Measurements from ENCODE around the gene TNFSF12. TPM values are rescaled to one million over a fixed set of nuclear protein-coding genes. Genes with fewer than 3 reads are reported as not detected.

Gene TNFSF12
- total and polyA plus RNA-seq, 4 donors = 15.1 to 72.2 (median 40.9) TPM

DNA sequence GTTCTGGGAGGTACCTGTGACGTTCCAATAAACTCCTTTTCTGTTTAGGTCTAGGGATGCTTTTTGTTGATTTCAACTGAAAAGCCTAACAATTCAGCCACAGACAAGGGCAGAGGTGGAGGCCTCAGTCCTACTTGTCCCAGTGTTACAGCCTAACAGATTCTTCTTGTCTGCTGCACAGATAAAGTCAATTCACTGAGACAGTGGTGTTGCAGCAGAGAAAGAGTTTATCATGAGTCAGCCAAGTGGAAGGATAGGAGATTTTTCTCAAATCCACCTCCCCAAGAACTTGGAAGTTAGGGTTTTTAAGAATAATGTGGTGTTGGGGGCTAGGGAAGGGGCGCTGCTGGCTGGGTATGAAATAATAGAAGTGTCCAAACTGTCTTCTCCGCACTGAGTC, 10.8 kb upstream of the TNFSF12 start:
- DNase-seq = no peak

DNA sequence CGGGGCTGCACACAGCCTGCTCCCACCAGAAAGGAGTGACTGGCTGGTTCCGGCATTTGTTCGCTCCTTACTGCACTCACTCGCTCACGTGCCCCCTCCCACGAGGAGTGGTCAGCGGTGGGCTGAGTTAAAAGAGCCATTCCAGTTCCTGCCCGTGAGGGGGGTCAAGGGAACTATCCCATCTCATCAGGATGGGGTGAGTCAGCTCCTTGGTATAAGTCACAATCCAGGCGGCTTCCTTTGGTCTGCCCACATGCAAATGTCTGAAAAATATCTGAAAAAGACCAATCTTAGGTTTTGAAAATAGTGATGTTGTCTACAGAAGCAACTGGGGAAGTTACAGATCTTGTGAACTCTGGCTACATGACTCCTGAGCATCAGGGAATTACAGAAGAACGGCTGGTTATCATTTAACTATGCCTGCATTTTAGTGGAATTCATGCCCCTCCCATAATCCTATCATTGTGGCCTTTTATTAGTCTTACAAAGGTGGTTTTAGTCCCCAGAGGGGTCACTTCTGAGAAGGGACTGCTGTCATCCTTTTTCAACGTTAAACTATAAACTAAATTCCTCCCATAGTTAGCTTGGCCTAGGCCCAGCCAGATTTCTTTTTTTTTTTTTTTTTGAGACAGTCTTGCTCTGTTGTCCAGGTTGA, 9.8 kb upstream of the TNFSF12 start:
- Histone ChIP-seq H3K4me1 (ENCODE audit: control insufficient read depth in 5 of 5, insufficient read depth in 5 of 5, low read length in 5 of 5) (no peaks in the 10 kb centered on the region), H3K9ac (ENCODE audit: insufficient read depth in 1 of 2, low read length in 2 of 2) (no peak overlapping the region), H3K27ac (ENCODE audit: low read depth in 1 of 2, low read length in 1 of 2) (no peak overlapping the region), H3K36me3 (ENCODE audit: control insufficient read depth in 4 of 4, insufficient read depth in 4 of 4, low read length in 4 of 4) (no peaks in the 10 kb centered on the region), H3K9me3 (ENCODE audit: control insufficient read depth in 4 of 4, insufficient read depth in 3 of 4, low read length in 3 of 4) (peaks cover 0 to 3% (median 0%) of the 10 kb centered on the region in 4 donors), H3K4me3 (no peak overlapping the region), H3K27me3 (ENCODE audit: control insufficient read depth in 3 of 3, insufficient read depth in 3 of 3, low read length in 2 of 3) (no peaks in the 10 kb centered on the region)
- 77 to 85% methylated on average over 11 of the region's 11 CpGs for WGBS, 2 donors
- DNase-seq = no peak
- no peak for ATAC-seq (ENCODE audit: insufficient read depth, low FRiP score)
- TF ChIP-seq CTCF (IDR thresholded peaks at IDR 0.05; ENCODE audit: control extremely low read depth, extremely low read depth) = no peak

More for the DNA sequence above, 10.8 kb upstream of the TNFSF12 start:
- Histone ChIP-seq H3K36me3 (ENCODE audit: control insufficient read depth in 4 of 4, insufficient read depth in 4 of 4, low read length in 4 of 4) (no peaks in the 10 kb centered on the region), H3K27ac (ENCODE audit: low read depth in 1 of 2, low read length in 1 of 2) (no peak overlapping the region), H3K4me3 (no peak overlapping the region), H3K9me3 (ENCODE audit: control insufficient read depth in 4 of 4, insufficient read depth in 3 of 4, low read length in 3 of 4) (peaks cover 0 to 3% (median 0%) of the 10 kb centered on the region in 4 donors), H3K4me1 (ENCODE audit: control insufficient read depth in 5 of 5, insufficient read depth in 5 of 5, low read length in 5 of 5) (no peaks in the 10 kb centered on the region), H3K9ac (ENCODE audit: insufficient read depth in 1 of 2, low read length in 2 of 2) (no peak overlapping the region), H3K27me3 (ENCODE audit: control insufficient read depth in 3 of 3, insufficient read depth in 3 of 3, low read length in 2 of 3) (no peaks in the 10 kb centered on the region)
- no peak for TF ChIP-seq CTCF (IDR thresholded peaks at IDR 0.05; ENCODE audit: control extremely low read depth, extremely low read depth)
- 82 to 93% methylated on average over 3 of the region's 3 CpGs for WGBS, 2 donors
- ATAC-seq (ENCODE audit: insufficient read depth, low FRiP score) = no peak

DNA sequence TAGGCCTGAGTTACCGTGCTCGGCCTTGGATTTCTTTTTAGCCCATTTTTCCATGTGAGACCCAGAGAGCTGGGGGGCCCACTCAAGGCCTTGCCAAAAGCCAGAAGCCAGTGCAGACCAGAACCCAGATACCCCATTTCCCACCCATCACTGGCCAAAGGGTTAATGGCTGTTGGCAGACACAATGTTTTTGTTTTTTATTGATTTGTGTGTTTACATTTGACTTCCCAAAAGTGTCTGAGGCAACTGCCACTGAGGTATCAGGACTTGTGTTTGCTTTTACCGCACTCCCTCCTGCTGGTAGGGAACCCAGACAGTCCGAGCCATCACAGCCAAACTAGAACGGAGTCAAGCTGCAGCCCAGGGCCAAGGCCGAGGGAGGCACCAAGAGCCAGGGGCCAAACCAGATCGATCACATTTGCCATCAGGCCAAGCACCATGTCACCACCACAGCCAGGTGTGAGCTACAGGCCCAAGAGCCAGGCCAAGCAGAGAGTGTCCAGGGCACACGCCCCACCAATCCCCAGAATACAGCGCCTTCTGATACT, 7.7 kb upstream of the TNFSF12 start:
- Histone ChIP-seq H3K4me1 (ENCODE audit: control insufficient read depth in 5 of 5, insufficient read depth in 5 of 5, low read length in 5 of 5) (no peaks in the 10 kb centered on the region), H3K36me3 (ENCODE audit: control insufficient read depth in 4 of 4, insufficient read depth in 4 of 4, low read length in 4 of 4) (no peaks in the 10 kb centered on the region), H3K27me3 (ENCODE audit: control insufficient read depth in 3 of 3, insufficient read depth in 3 of 3, low read length in 2 of 3) (no peaks in the 10 kb centered on the region), H3K4me3 (no peak overlapping the region), H3K27ac (ENCODE audit: low read depth in 1 of 2, low read length in 1 of 2) (no peak overlapping the region), H3K9ac (ENCODE audit: insufficient read depth in 1 of 2, low read length in 2 of 2) (no peak overlapping the region), H3K9me3 (ENCODE audit: control insufficient read depth in 4 of 4, insufficient read depth in 3 of 4, low read length in 3 of 4) (peaks cover 0 to 3% (median 0%) of the 10 kb centered on the region in 4 donors)
- no peak for ATAC-seq (ENCODE audit: insufficient read depth, low FRiP score)
- WGBS, 2 donors = 94 to 97% methylated on average over 9 of the region's 9 CpGs
- TF ChIP-seq CTCF (IDR thresholded peaks at IDR 0.05; ENCODE audit: control extremely low read depth, extremely low read depth) = no peak
- DNase-seq = no peak

All from lung (tissue), 12 donors.